K562 (cell line): ENCODE measurements around the gene HSP90AA1. TPM values are rescaled to one million over a fixed set of nuclear protein-coding genes. Genes with fewer than 3 reads are reported as not detected.

ENCODE experiments used
- ATF1 ChIP-seq, 2 experiments: fragments of 450-650 bp in 1 of 2; IDR thresholded peaks; 2 replicates each; pipeline ENCODE4 v1.6.1; 2016; ENCODE audit warnings: missing compliant biosample characterization in 1 of 2, missing genetic modification characterization in 1 of 2
- FIP1L1 ChIP-seq: fragments of 200-400 bp; formaldehyde crosslinking; IDR thresholded peaks from 2 replicates; pipeline ENCODE4 v1.6.1; 2018; ENCODE audit warnings: mild to moderate bottlenecking, low read depth, low read length; ENCODE audit not compliant: poor library complexity, severe bottlenecking
- FOXA3 ChIP-seq, 2 experiments: fragments of 450-650 bp in 1 of 2; sonication (generic) in 1 of 2; formaldehyde crosslinking; IDR thresholded peaks in 1 of 2; conservative IDR thresholded peaks in 1 of 2; 2 replicates each; pipeline versions ENCODE4 v1.4.0 to v1.8.0; 2020 to 2022; ENCODE audit warnings: mild to moderate bottlenecking in 2 of 2, missing genetic modification reagents in 1 of 2
- FOXK1 ChIP-seq: sonication (generic); formaldehyde crosslinking; IDR thresholded peaks from 2 replicates; pipeline ENCODE4 v1.8.0; 2022; ENCODE audit warnings: missing genetic modification reagents, mild to moderate bottlenecking, borderline replicate concordance
- KLF6 ChIP-seq: fragments of 250-450 bp; sonication (Bioruptor Pico); IDR thresholded peaks from 2 replicates; pipeline ENCODE4 v1.4.0; 2020; ENCODE audit warnings: mild to moderate bottlenecking, moderate library complexity, borderline replicate concordance
- PCBP1 ChIP-seq: fragments of 200-400 bp; formaldehyde crosslinking; IDR thresholded peaks from 2 replicates; pipeline ENCODE4 v1.6.1; 2018; ENCODE audit warnings: mild to moderate bottlenecking, low read depth, low read length; ENCODE audit not compliant: poor library complexity, severe bottlenecking
- ZSCAN32 ChIP-seq: fragments of 450-650 bp; formaldehyde crosslinking; IDR thresholded peaks from 2 replicates; pipeline ENCODE4 v1.4.0; 2020; ENCODE audit warnings: mild to moderate bottlenecking, moderate library complexity
- polyA plus RNA-seq, 8 experiments: library from polyadenylated mRNA; depleted of rRNA in 4 of 8; stranded (reverse) in 5 of 8; unstranded in 3 of 8; fragments of >200 nt; fragmentation: Nextera tagmentation in 2 of 8; fragmentation: Illumina TruSeq in 1 of 8; extraction: Ambion mirVana in 2 of 8; extraction: Trizol in 1 of 8; gene quantifications; 2 replicates each; pipeline versions ENCODE4 v1.2.1 to v1.2.3, GENCODE V29; 2011 to 2014; ENCODE audit warnings: inconsistent platforms in 1 of 8, missing spikeins in 1 of 8
- total RNA-seq, 7 experiments: library from RNA; depleted of rRNA in 6 of 7; stranded (reverse); fragments of >200 nt in 6 of 7; fragmentation: Illumina TruSeq in 2 of 7; extraction: Trizol in 2 of 7; gene quantifications; 2 replicates each; pipeline versions ENCODE4 v1.2.1 to v1.2.3, GENCODE V29; 2011 to 2021; ENCODE audit warnings: low replicate concordance in 1 of 7
- TF ChIP-seq, protein P1 (sequence below): fragments of 250-450 bp; sonication (Bioruptor Pico); IDR thresholded peaks from 2 replicates; pipeline ENCODE4 v1.5.0; 2021; ENCODE audit warnings: mild to moderate bottlenecking, moderate library complexity
- TF ChIP-seq, protein P2 (sequence below), 3 experiments: fragments of 200-800 bp in 1 of 3; fragments of 250-450 bp in 1 of 3; fragments of 450-650 bp in 1 of 3; sonication (Bioruptor Pico) in 1 of 3; sonication (Bioruptor generic) in 1 of 3; formaldehyde crosslinking in 1 of 3; IDR thresholded peaks; 2 replicates each; pipeline versions ENCODE4 v1.6.1 to v1.8.0; 2016 to 2022; ENCODE audit warnings: mild to moderate bottlenecking in 2 of 3, missing genetic modification characterization in 2 of 3, missing compliant biosample characterization in 1 of 3, moderate library complexity in 1 of 3
- TF ChIP-seq, protein P3 (sequence below): fragments of 250-450 bp; sonication (Bioruptor Pico); IDR thresholded peaks from 2 replicates; pipeline ENCODE4 v1.4.0; 2020; ENCODE audit warnings: mild to moderate bottlenecking, moderate library complexity, borderline replicate concordance
- TF ChIP-seq, protein P4 (sequence below): fragments of 150-350 bp; conservative IDR thresholded peaks from 2 replicates; pipeline ENCODE4 v1.6.1; 2014; ENCODE audit warnings: low read length

The HSP90AA1 gene
- total and polyA plus RNA-seq, 9 of the 15 experiments (the other 6 are each of a cell fraction or from before 2014, with no cell fraction given) = 377 to 1,731 (median 879) TPM

DNA sequence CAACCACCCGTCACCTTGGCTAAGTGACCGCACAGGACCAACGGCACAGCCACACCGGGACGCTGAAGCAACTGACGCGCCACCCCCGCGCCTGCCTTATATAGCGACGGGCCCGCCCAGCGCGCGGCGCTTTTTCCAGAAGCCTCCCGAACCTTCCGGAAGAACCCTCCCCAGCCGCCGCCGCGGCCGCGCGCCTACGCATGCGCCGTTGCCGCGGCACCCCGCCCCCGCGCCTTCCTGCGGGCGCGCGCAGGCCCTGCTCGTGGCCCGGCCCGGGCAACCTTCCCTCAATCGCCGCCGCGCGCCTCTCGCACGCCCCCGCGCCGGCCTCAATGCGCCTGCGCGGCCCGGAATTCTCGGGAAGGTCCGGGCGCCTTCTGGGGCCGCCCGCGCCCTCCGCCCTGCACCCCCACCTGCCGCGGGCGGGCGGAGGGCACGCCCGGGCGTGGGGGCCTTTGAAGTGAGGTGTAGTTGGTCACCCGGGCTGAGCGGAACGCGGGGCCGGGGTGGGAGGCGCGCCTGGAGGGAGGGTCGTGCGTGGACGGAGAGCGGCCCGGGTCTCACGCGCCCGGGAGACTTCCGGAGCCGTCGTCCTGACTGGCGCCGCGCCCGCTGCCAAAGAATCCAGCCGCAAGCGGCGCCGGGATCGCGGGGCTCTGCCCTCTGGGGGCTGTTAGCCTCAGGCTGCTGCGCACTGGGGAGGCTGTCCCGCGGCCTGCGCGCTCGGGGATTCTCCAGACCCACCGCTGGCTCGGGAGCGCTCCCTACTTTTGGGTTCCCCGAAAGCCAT, at the start of gene HSP90AA1 (continued):
- TF ChIP-seq, protein P1, sequence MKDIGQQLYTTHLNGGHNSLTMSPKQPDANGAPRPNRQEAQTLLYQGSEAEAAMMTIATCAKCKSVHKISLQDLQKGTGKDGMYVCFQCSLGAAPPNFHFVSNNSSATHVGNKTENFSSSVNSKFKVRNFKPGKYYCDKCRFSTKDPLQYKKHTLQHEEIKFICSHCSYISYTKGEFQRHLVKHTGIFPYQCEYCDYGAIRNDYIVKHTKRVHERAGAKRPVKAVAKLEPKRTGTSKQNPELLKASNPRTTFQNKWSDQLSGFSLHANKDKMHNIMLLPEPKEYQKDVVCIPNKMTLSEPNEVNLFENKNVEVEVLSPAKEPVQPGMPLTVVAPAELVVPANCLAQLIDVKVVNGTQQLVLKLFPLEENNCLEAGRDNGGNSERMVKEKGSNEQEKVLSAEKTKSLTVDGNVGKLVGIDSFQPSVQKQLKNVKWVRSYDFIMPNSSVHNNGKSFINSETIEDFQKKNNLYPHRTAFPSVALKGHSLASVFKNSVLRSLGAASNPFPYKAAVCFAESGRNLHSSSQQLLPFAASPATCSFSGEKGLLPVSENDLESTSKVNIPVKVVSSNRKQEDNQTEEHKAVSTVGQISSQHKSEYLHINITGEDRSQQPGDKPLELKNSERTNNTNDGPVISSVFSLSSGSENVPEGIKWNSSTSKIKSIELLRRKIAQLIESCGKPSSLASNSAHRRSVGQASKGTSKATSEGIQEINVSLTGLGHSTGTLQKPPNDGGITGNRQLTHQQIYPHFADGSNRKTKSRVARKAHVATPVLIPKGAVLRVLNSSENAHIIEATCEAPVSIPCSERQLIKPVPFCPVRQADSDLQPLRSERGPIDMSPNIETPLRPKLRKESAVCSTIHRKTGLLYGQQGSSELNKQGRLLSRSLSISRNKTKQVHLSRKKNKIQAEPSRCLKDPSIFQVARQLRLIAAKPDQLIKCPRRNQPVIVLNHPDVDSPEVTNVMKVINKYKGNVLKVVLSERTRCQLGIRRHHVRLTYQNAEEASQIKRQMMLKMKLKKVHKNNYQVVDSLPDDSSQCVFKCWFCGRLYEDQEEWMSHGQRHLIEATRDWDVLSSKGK (CRISPR knock-in tag) = no peak
- TF ChIP-seq PCBP1 (no peak), ZSCAN32 (CRISPR knock-in tag) (no peak), FOXA3 (CRISPR knock-in tag; conservative IDR thresholded peaks at IDR 0.05 in 1 of 2, IDR thresholded peaks at IDR 0.05 in 1 of 2) (no peak), FIP1L1 (peak; percentile 45), KLF6 (CRISPR knock-in tag) (0 out of 2 replicates have a peak, but pooled peaks have one; percentile 15), ATF1 (CRISPR knock-in tag; IDR thresholded peaks at IDR 0.05) (no peak), ATF1 (tag; IDR thresholded peaks at IDR 0.05) (no peak), FOXK1 (CRISPR knock-in tag) (no peak)
- TF ChIP-seq, protein P2, sequence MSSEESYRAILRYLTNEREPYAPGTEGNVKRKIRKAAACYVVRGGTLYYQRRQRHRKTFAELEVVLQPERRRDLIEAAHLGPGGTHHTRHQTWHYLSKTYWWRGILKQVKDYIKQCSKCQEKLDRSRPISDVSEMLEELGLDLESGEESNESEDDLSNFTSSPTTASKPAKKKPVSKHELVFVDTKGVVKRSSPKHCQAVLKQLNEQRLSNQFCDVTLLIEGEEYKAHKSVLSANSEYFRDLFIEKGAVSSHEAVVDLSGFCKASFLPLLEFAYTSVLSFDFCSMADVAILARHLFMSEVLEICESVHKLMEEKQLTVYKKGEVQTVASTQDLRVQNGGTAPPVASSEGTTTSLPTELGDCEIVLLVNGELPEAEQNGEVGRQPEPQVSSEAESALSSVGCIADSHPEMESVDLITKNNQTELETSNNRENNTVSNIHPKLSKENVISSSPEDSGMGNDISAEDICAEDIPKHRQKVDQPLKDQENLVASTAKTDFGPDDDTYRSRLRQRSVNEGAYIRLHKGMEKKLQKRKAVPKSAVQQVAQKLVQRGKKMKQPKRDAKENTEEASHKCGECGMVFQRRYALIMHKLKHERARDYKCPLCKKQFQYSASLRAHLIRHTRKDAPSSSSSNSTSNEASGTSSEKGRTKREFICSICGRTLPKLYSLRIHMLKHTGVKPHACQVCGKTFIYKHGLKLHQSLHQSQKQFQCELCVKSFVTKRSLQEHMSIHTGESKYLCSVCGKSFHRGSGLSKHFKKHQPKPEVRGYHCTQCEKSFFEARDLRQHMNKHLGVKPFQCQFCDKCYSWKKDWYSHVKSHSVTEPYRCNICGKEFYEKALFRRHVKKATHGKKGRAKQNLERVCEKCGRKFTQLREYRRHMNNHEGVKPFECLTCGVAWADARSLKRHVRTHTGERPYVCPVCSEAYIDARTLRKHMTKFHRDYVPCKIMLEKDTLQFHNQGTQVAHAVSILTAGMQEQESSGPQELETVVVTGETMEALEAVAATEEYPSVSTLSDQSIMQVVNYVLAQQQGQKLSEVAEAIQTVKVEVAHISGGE (CRISPR knock-in tag; IDR thresholded peaks at IDR 0.05) = peak in 2 of 3 experiments; percentile 30 to 90; a peak in 3 of 6 replicates
- TF ChIP-seq, protein P3, sequence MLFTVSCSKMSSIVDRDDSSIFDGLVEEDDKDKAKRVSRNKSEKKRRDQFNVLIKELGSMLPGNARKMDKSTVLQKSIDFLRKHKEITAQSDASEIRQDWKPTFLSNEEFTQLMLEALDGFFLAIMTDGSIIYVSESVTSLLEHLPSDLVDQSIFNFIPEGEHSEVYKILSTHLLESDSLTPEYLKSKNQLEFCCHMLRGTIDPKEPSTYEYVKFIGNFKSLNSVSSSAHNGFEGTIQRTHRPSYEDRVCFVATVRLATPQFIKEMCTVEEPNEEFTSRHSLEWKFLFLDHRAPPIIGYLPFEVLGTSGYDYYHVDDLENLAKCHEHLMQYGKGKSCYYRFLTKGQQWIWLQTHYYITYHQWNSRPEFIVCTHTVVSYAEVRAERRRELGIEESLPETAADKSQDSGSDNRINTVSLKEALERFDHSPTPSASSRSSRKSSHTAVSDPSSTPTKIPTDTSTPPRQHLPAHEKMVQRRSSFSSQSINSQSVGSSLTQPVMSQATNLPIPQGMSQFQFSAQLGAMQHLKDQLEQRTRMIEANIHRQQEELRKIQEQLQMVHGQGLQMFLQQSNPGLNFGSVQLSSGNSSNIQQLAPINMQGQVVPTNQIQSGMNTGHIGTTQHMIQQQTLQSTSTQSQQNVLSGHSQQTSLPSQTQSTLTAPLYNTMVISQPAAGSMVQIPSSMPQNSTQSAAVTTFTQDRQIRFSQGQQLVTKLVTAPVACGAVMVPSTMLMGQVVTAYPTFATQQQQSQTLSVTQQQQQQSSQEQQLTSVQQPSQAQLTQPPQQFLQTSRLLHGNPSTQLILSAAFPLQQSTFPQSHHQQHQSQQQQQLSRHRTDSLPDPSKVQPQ (CRISPR knock-in tag) = no peak
- TF ChIP-seq, protein P4, sequence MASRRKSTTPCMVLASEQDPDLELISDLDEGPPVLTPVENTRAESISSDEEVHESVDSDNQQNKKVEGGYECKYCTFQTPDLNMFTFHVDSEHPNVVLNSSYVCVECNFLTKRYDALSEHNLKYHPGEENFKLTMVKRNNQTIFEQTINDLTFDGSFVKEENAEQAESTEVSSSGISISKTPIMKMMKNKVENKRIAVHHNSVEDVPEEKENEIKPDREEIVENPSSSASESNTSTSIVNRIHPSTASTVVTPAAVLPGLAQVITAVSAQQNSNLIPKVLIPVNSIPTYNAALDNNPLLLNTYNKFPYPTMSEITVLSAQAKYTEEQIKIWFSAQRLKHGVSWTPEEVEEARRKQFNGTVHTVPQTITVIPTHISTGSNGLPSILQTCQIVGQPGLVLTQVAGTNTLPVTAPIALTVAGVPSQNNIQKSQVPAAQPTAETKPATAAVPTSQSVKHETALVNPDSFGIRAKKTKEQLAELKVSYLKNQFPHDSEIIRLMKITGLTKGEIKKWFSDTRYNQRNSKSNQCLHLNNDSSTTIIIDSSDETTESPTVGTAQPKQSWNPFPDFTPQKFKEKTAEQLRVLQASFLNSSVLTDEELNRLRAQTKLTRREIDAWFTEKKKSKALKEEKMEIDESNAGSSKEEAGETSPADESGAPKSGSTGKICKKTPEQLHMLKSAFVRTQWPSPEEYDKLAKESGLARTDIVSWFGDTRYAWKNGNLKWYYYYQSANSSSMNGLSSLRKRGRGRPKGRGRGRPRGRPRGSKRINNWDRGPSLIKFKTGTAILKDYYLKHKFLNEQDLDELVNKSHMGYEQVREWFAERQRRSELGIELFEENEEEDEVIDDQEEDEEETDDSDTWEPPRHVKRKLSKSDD = no peak
